ENCODE results near the gene GRIN2A.

GRCh38 chr16:9793623-9794022 lies 388.6 kb downstream of the GRIN2A start:
- TF ChIP-seq CTCF (conservative IDR thresholded peaks at IDR 0.05) = no peak
- no peak for TF ChIP-seq ZFX (IDR thresholded peaks at IDR 0.05)

Measured in C4-2B (cell line).